ENCODE data around the gene OTOR. TPM values are rescaled to one million over a fixed set of nuclear protein-coding genes. Genes with fewer than 3 reads are reported as not detected.
A peak's percentile ranks its signal among the peaks of the same experiment; 100 is the strongest.

OTOR gene, protein sequence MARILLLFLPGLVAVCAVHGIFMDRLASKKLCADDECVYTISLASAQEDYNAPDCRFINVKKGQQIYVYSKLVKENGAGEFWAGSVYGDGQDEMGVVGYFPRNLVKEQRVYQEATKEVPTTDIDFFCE
- total RNA-seq, result not detected

DNA sequence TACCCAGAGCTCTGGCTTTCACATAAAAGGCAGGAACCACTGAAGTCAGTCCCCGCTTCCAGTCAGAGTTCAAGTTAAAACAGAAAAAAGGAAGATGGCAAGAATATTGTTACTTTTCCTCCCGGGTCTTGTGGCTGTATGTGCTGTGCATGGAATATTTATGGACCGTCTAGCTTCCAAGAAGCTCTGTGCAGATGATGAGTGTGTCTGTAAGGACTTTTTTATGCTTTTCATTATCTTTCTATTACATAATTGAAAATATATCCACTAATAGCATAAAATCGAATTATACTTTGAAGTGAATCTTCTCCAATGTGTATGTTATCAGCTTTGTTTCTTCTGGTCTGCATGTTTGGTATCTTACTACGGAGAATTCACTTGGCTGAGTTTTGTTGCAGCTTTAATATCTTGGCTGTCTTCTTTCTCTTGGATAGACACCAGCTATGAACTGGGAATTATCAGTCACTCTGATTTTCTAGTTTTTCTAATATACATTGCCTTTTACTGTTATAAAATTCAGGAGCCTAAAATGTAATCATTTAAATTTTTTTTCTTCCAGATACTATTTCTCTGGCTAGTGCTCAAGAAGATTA lies at the start of gene OTOR:
Gene OTOR (plus strand): TSS at position 51 of the 593 bp plus-strand sequence. CDS start 44 bp downstream, at position 95.
- 68 to 74% methylated on average over 5 of the region's 5 CpGs for WGBS, 2 donors
- TF ChIP-seq POLR2A (IDR thresholded peaks at IDR 0.05), result no peak
- TF ChIP-seq, protein P1, sequence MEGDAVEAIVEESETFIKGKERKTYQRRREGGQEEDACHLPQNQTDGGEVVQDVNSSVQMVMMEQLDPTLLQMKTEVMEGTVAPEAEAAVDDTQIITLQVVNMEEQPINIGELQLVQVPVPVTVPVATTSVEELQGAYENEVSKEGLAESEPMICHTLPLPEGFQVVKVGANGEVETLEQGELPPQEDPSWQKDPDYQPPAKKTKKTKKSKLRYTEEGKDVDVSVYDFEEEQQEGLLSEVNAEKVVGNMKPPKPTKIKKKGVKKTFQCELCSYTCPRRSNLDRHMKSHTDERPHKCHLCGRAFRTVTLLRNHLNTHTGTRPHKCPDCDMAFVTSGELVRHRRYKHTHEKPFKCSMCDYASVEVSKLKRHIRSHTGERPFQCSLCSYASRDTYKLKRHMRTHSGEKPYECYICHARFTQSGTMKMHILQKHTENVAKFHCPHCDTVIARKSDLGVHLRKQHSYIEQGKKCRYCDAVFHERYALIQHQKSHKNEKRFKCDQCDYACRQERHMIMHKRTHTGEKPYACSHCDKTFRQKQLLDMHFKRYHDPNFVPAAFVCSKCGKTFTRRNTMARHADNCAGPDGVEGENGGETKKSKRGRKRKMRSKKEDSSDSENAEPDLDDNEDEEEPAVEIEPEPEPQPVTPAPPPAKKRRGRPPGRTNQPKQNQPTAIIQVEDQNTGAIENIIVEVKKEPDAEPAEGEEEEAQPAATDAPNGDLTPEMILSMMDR (IDR thresholded peaks at IDR 0.05), result no peak
- no peak within 1 kb of the TSS for H3K4me3 ChIP-seq
- H3K9me3 ChIP-seq, result no peaks in the 10 kb centered on the region
- intact Hi-C loops (cut with DNase I), result no loop called here
- no peak within 1 kb of the TSS for H3K27ac ChIP-seq
- no peaks in the 10 kb centered on the region for H3K36me3 ChIP-seq
- DNase-seq, result no peak
- H3K27me3 ChIP-seq, result peaks cover 0 to 25% (median 0%) of the 10 kb centered on the region in 4 donors
- H3K4me1 ChIP-seq, result no peaks in the 10 kb centered on the region

DNA sequence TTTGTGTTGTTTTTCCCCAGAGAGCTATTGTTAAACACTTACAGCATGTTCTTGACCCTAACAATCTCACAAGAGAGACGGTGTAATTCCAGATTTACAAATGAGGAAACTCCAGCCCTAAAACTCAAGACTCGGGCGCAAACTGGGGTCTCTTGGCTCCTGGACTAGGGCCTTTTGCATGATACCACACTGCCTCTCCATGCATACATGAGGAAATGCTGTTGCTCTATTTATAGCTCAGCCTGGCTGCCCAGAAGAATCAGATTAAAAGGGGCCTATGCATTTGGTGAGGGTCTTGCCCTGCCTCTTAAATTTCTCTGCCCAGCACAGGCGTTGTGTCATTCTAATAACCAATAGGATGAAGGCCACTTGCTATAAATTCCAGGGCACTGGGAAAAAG lies 48.9 kb upstream of the OTOR start:
- intact Hi-C loops (cut with DNase I), result no loop called here
- no peaks in the 10 kb centered on the region for H3K36me3 ChIP-seq
- no peaks in the 10 kb centered on the region for H3K9me3 ChIP-seq
- no peaks in the 10 kb centered on the region for H3K4me1 ChIP-seq
- DNase-seq, result no peak
- no peak overlapping the region for H3K27ac ChIP-seq
- TF ChIP-seq, protein P1 (IDR thresholded peaks at IDR 0.05), result no peak
- 72 to 79% methylated on average over 4 of the region's 4 CpGs for WGBS, 2 donors
- H3K27me3 ChIP-seq, result no peaks in the 10 kb centered on the region
- H3K4me3 ChIP-seq, result no peak overlapping the region

DNA sequence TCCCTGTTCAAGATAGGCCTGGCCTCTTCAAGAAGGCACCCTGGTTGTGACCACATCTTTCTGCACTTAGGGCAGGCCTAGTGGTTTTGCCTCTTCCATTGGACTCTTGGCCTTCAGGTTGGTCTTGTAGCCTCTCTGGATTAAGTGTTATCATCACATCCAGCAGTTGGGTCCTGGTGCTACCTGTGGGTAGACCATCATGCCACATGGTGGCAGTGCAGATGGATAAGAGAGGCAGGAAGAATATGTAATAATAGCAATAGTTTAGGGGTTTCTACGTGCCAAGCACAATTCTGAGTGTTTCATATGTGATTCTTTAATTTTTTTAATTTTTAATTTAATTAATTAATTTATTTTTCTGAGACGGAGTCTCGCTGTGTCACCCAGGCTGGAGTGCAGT lies 46.9 kb upstream of the OTOR start:
- no peaks in the 10 kb centered on the region for H3K36me3 ChIP-seq
- H3K9me3 ChIP-seq, result no peaks in the 10 kb centered on the region
- intact Hi-C loops (cut with DNase I), result no loop called here
- DNase-seq, result no peak
- H3K27me3 ChIP-seq, result peaks cover 0 to 2% (median 0%) of the 10 kb centered on the region in 4 donors
- WGBS, 2 donors, result 65 to 77% methylated on average over 3 of the region's 3 CpGs
- no peaks in the 10 kb centered on the region for H3K4me1 ChIP-seq
- TF ChIP-seq POLR2A (IDR thresholded peaks at IDR 0.05), result no peak
- TF ChIP-seq, protein P1 (IDR thresholded peaks at IDR 0.05), result peak in 1 of 6 experiments; percentile 15
- no peak overlapping the region for H3K27ac ChIP-seq
- no peak overlapping the region for H3K4me3 ChIP-seq

DNA sequence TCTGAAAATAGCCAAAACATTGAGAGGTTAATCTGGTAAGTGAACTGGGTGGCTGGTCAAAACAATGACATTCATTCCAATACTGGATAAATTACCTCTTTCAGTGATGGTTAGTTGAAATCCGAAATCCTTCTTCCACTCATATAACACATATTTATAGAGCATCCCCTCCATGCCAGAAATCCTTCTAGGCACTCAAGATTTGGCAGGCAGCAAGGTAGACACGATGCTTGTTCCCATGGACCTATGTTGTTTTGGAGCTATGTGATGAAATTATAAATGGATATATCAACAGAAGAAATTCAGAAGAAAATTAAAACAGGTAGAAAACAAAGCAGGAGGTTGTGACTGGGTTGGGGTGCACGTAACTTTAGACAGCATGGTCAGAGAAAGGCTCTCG lies 44.6 kb upstream of the OTOR start:
- intact Hi-C loops (cut with DNase I), result no loop called here
- Histone ChIP-seq H3K36me3 (no peaks in the 10 kb centered on the region), H3K4me3 (no peak overlapping the region), H3K9me3 (no peaks in the 10 kb centered on the region), H3K4me1 (no peaks in the 10 kb centered on the region), H3K27ac (no peak overlapping the region), H3K27me3 (peaks cover 0 to 3% (median 0%) of the 10 kb centered on the region in 4 donors)
- no peak for TF ChIP-seq POLR2A (IDR thresholded peaks at IDR 0.05)
- TF ChIP-seq, protein P1 (IDR thresholded peaks at IDR 0.05), result no peak
- 66 to 78% methylated on average over 4 of the region's 4 CpGs for WGBS, 2 donors
- no peak for DNase-seq

DNA sequence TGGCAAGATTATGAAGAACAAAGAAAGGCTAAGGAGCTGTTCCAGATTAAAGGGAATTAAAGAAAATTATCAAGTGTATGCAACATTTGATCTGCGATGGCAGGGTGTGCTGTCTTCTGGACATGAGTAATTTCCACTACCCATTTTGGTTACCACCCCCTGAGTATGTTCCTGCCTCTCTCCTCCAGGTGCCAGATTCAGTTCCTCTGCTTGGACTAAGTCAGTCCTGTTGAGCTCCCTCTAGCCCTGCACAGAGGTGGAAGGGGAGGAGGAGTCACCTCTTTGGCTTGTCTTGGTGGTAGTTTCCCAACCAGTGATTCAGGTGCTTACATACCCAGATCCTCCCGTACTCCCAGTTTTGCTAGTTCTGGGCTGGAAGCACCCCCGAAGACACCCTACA lies 40.5 kb upstream of the OTOR start:
- TF ChIP-seq, protein P1 (IDR thresholded peaks at IDR 0.05), result no peak
- no peak for TF ChIP-seq POLR2A (IDR thresholded peaks at IDR 0.05)
- WGBS, 2 donors, result 67 to 82% methylated on average over 3 of the region's 3 CpGs
- DNase-seq, result no peak
- Histone ChIP-seq H3K4me3 (no peak overlapping the region), H3K36me3 (no peaks in the 10 kb centered on the region), H3K9me3 (no peaks in the 10 kb centered on the region), H3K27ac (no peak overlapping the region), H3K27me3 (peaks cover 0 to 7% (median 0%) of the 10 kb centered on the region in 4 donors), H3K4me1 (no peaks in the 10 kb centered on the region)
- intact Hi-C loops (cut with DNase I), result no loop called here

Data from esophagus squamous epithelium (tissue), 5 donors.